H1 (cell line): ENCODE results near the gene SIM2. TPM values are rescaled to one million over a fixed set of nuclear protein-coding genes. Genes with fewer than 3 reads are reported as not detected.

ENCODE experiments used
- CTCF ChIA-PET: fragments of 300-600 bp; sonication (Branson Sonifier 250); formaldehyde crosslinking; loops from one replicate; lab custom pipeline; 2021; ENCODE audit not compliant: partially characterized antibody; lab: Charles Lee
- POLR2A ChIA-PET: fragments of 300-600 bp; sonication (Branson Sonifier 250); formaldehyde crosslinking; loops from one replicate; lab custom pipeline; 2021; ENCODE audit warnings: inconsistent platforms; ENCODE audit not compliant: partially characterized antibody; lab: Charles Lee
- DNase-seq, 2 experiments: peaks; one replicate each; pipeline versions ENCODE4 v3.0.0 to v3.0.0-alpha.2; 2010 to 2022; ENCODE audit warnings: low spot score in 2 of 2, low read depth in 1 of 2, mixed read lengths in 1 of 2
- FAIRE-seq: peaks from 2 replicates; lab custom pipeline; 2011; peaks lifted over from hg19 to GRCh38; lab: Jason Lieb, UNC
- H2AFZ ChIP-seq: 2 replicates; pipeline ENCODE4 v1.8.1; 2012; ENCODE audit warnings: low read length, inconsistent platforms
- H2AK5ac ChIP-seq: 2 replicates; pipeline ENCODE4 v1.6.1; 2013; ENCODE audit warnings: low read depth, low read length
- H2BK120ac ChIP-seq: replicated peaks from 2 replicates; pipeline ENCODE3; 2013; ENCODE audit warnings: low read depth, low read length, inconsistent platforms
- H2BK12ac ChIP-seq: 2 replicates; pipeline ENCODE4 v1.6.1; 2013; ENCODE audit warnings: low read depth, low read length
- H2BK15ac ChIP-seq: 2 replicates; pipeline ENCODE4 v1.6.1; 2013; ENCODE audit warnings: low read length
- H2BK20ac ChIP-seq: 2 replicates; pipeline ENCODE4 v1.6.1; 2013; ENCODE audit warnings: low read length
- H2BK5ac ChIP-seq: 2 replicates; pipeline ENCODE4 v1.6.1; 2013; ENCODE audit warnings: low read depth, low read length
- H3K14ac ChIP-seq: 2 replicates; pipeline ENCODE4 v1.6.1; 2013; ENCODE audit warnings: inconsistent platforms; ENCODE audit not compliant: insufficient read length
- H3K18ac ChIP-seq: 2 replicates; pipeline ENCODE4 v1.6.1; 2013; ENCODE audit warnings: low read length; ENCODE audit errors: extremely low read depth
- H3K23ac ChIP-seq: 2 replicates; pipeline ENCODE4 v1.6.1; 2013; ENCODE audit warnings: inconsistent platforms; ENCODE audit not compliant: insufficient read length
- H3K23me2 ChIP-seq: 2 replicates; pipeline ENCODE4 v1.6.1; 2013; ENCODE audit warnings: low read depth, low read length
- H3K27ac ChIP-seq: 2 replicates; pipeline ENCODE4 v1.6.1; 2011; ENCODE audit warnings: low read depth, low read length, inconsistent platforms
- H3K27me3 ChIP-seq, 4 experiments: replicated peaks in 1 of 4; 1 replicate in 1 of 4; 2 replicates in 3 of 4; pipeline versions ENCODE4 v1.6.1 to v1.8.1; 2011 to 2013; ENCODE audit warnings: low read length in 3 of 4, mild to moderate bottlenecking in 3 of 4, inconsistent platforms in 2 of 4, mixed read lengths in 2 of 4, moderate library complexity in 1 of 4; ENCODE audit not compliant: control insufficient read depth in 3 of 4, insufficient read depth in 3 of 4; ENCODE audit errors: extremely low read depth in 1 of 4
- H3K36me3 ChIP-seq, 4 experiments: 2 replicates each; pipeline versions ENCODE4 v1.6.1 to v1.8.1; 2011 to 2013; ENCODE audit warnings: mild to moderate bottlenecking in 4 of 4, low read length in 3 of 4, moderate library complexity in 2 of 4, control low read depth in 1 of 4, inconsistent platforms in 1 of 4; ENCODE audit not compliant: insufficient read depth in 4 of 4, control insufficient read depth in 2 of 4
- H3K4ac ChIP-seq: replicated peaks from 2 replicates; pipeline ENCODE3; 2013; ENCODE audit warnings: low read length, low read depth, mixed read lengths, inconsistent platforms; ENCODE audit not compliant: insufficient read length
- H3K4me1 ChIP-seq, 4 experiments: replicated peaks in 1 of 4; 1 replicate in 1 of 4; 2 replicates in 3 of 4; pipeline versions ENCODE4 v1.6.1 to v1.8.1; 2011 to 2013; ENCODE audit warnings: low read length in 3 of 4, inconsistent platforms in 2 of 4, mixed read lengths in 1 of 4; ENCODE audit not compliant: insufficient read depth in 4 of 4, control insufficient read depth in 3 of 4
- H3K4me2 ChIP-seq, 2 experiments: 2 replicates each; pipeline versions ENCODE4 v1.6.1 to v1.8.1; 2011 to 2013; ENCODE audit warnings: low read depth in 2 of 2, low read length in 2 of 2, control low read depth in 1 of 2, inconsistent platforms in 1 of 2, mild to moderate bottlenecking in 1 of 2; ENCODE audit not compliant: insufficient read depth in 1 of 2
- H3K4me3 ChIP-seq, 4 experiments: fragments of 200-600, 300-600 bp in 1 of 4; sonication (generic), shearing (Covaris generic), sonication (Bioruptor Twin) in 1 of 4; 2 replicates each; pipeline versions ENCODE4 v1.5.1 to v1.8.1; 2011 to 2016; ENCODE audit warnings: low read length in 4 of 4, low read depth in 3 of 4, control low read depth in 2 of 4, inconsistent platforms in 2 of 4, mild to moderate bottlenecking in 2 of 4, mixed read lengths in 1 of 4, moderate library complexity in 1 of 4; ENCODE audit not compliant: insufficient read depth in 2 of 4; ENCODE audit errors: extremely low read depth in 1 of 4
- H3K56ac ChIP-seq: replicated peaks from 2 replicates; pipeline ENCODE3; 2013; ENCODE audit warnings: low read depth, mild to moderate bottlenecking, mixed read lengths, low read length, inconsistent platforms; ENCODE audit not compliant: insufficient read length
- H3K79me1 ChIP-seq: 2 replicates; pipeline ENCODE4 v1.6.1; 2013; ENCODE audit warnings: low read depth, low read length, control low read depth
- H3K79me2 ChIP-seq, 2 experiments: 2 replicates each; pipeline versions ENCODE4 v1.6.1 to v1.8.1; 2012 to 2013; ENCODE audit warnings: low read length in 2 of 2, mild to moderate bottlenecking in 2 of 2, inconsistent platforms in 1 of 2; ENCODE audit not compliant: insufficient read depth in 2 of 2, control insufficient read depth in 1 of 2
- H3K9ac ChIP-seq, 4 experiments: replicated peaks in 1 of 4; 1 replicate in 1 of 4; 2 replicates in 3 of 4; pipeline versions ENCODE4 v1.6.1 to v1.8.1; 2011 to 2013; ENCODE audit warnings: low read depth in 3 of 4, low read length in 3 of 4, control low read depth in 2 of 4, mild to moderate bottlenecking in 2 of 4, moderate library complexity in 2 of 4, inconsistent platforms in 1 of 4; ENCODE audit errors: extremely low read depth in 1 of 4
- H3K9me3 ChIP-seq, 2 experiments: 2 replicates each; pipeline versions ENCODE4 v1.6.1 to v1.8.1; 2012 to 2013; ENCODE audit warnings: mild to moderate bottlenecking in 2 of 2, moderate library complexity in 2 of 2, control low read depth in 1 of 2, inconsistent platforms in 1 of 2, low read depth in 1 of 2, low read length in 1 of 2, mixed read lengths in 1 of 2; ENCODE audit not compliant: insufficient read depth in 2 of 2
- H4K20me1 ChIP-seq, 2 experiments: replicated peaks in 1 of 2; 2 replicates each; pipeline versions ENCODE3 to v1.8.1; 2011 to 2013; ENCODE audit warnings: inconsistent platforms in 2 of 2, low read length in 2 of 2, mild to moderate bottlenecking in 1 of 2; ENCODE audit not compliant: insufficient read depth in 2 of 2, control insufficient read depth in 1 of 2
- H4K5ac ChIP-seq: 2 replicates; pipeline ENCODE4 v1.6.1; 2013; ENCODE audit warnings: low read length, low read depth, mixed read lengths, inconsistent platforms; ENCODE audit not compliant: insufficient read length
- H4K8ac ChIP-seq: 2 replicates; pipeline ENCODE4 v1.8.0; 2013; ENCODE audit warnings: mild to moderate bottlenecking, moderate library complexity, low read length, inconsistent platforms; ENCODE audit not compliant: insufficient read depth; ENCODE audit errors: extremely low read depth
- H4K91ac ChIP-seq: replicated peaks from 2 replicates; pipeline ENCODE3; 2013; ENCODE audit warnings: low read length, mixed read lengths, inconsistent platforms; ENCODE audit not compliant: insufficient read length
- BRCA1 ChIP-seq: IDR thresholded peaks from 2 replicates; pipeline ENCODE4 v1.6.1; 2012; ENCODE audit warnings: low read depth, low read length, improper control_type of control experiment
- EP300 ChIP-seq, 2 experiments: IDR thresholded peaks; 1 replicate in 1 of 2; 2 replicates in 1 of 2; pipeline ENCODE4 v1.6.1; 2011 to 2012; ENCODE audit warnings: low read depth in 2 of 2, low read length in 2 of 2, mild to moderate bottlenecking in 2 of 2, borderline replicate concordance in 1 of 2, inconsistent platforms in 1 of 2, moderate library complexity in 1 of 2
- JUND ChIP-seq: IDR thresholded peaks from 2 replicates; pipeline ENCODE4 v1.6.1; 2011; ENCODE audit warnings: mild to moderate bottlenecking, improper control_type of control experiment, low read length
- POU5F1 ChIP-seq: IDR thresholded peaks from 2 replicates; pipeline ENCODE4 v1.6.1; 2011; ENCODE audit warnings: low read depth, mild to moderate bottlenecking, low read length, moderate library complexity
- RFX5 ChIP-seq: IDR thresholded peaks from 2 replicates; pipeline ENCODE4 v1.6.1; 2011; ENCODE audit warnings: low read depth, low read length, improper control_type of control experiment, borderline replicate concordance
- RNF2 ChIP-seq: fragments of 200-900, 300-1000 bp; sonication (generic); IDR thresholded peaks from 2 replicates; pipeline ENCODE4 v1.7.1; 2016; ENCODE audit warnings: borderline replicate concordance, low read depth, mild to moderate bottlenecking, antibody characterized with exemption, low read length; ENCODE audit not compliant: poor library complexity, severe bottlenecking; ENCODE audit errors: missing control alignments
- SIN3A ChIP-seq, 2 experiments: IDR thresholded peaks in 1 of 2; conservative IDR thresholded peaks in 1 of 2; 2 replicates each; pipeline ENCODE4 v1.6.1; 2011 to 2012; ENCODE audit warnings: low read length in 2 of 2, improper control_type of control experiment in 1 of 2, low read depth in 1 of 2, mild to moderate bottlenecking in 1 of 2
- TBP ChIP-seq: IDR thresholded peaks from 2 replicates; pipeline ENCODE4 v1.6.1; 2011; ENCODE audit warnings: low read depth, low read length, improper control_type of control experiment
- WGBS, 2 experiments: shearing (Covaris generic) in 1 of 2; methylation state at CpG; one replicate each; pipeline versions ENCODE4 v1.1.6 to v1.1.7; 2013 to 2015; ENCODE audit warnings: low lambda C conversion rate in 2 of 2, mixed read lengths in 2 of 2, inconsistent platforms in 1 of 2, low coverage in 1 of 2, missing lambda C conversion rate in 1 of 2; ENCODE audit not compliant: insufficient replicate concordance in 2 of 2, insufficient coverage in 1 of 2, insufficient read length in 1 of 2; ENCODE audit errors: extremely low coverage in 1 of 2, missing lambda C conversion rate in 1 of 2; 5-methylcytosine and 5-hydroxymethylcytosine counted together
- polyA plus RNA-seq, 7 experiments: library from polyadenylated mRNA; depleted of rRNA in 3 of 7; stranded (reverse) in 5 of 7; unstranded in 2 of 7; fragments of >200 nt in 5 of 7; fragments of 200-250 nt in 2 of 7; gene quantifications; 1 replicate in 5 of 7; 2 replicates in 1 of 7; 4 replicates in 1 of 7; pipeline versions ENCODE4 v1.2.1 to v1.2.3, GENCODE V29; 2011 to 2013; ENCODE audit warnings: missing spikeins in 2 of 7, mixed read lengths in 2 of 7
- total RNA-seq: library from RNA; stranded (reverse); fragmentation: NEBNext Ultra II Directional; extraction: Animal tissue kit (Norgen Biotek cat#: 25700); gene quantifications from 2 replicates; pipeline ENCODE4 v1.2.1, GENCODE V29; 2021
- TF ChIP-seq, protein P1 (sequence below): IDR thresholded peaks from 2 replicates; pipeline ENCODE4 v1.6.1; 2012; ENCODE audit warnings: inconsistent platforms
- TF ChIP-seq, protein P2 (sequence below): IDR thresholded peaks from 2 replicates; pipeline ENCODE4 v1.6.1; 2012; ENCODE audit warnings: inconsistent platforms
- TF ChIP-seq, protein P3 (sequence below): IDR thresholded peaks from 2 replicates; pipeline ENCODE4 v1.6.1; 2011; ENCODE audit warnings: low read length, improper control_type of control experiment

The SIM2 gene
- total and polyA plus RNA-seq, 2 of the 8 experiments (the other 6 are each of a cell fraction or from before 2014, with no cell fraction given) = 0.05 to 0.26 TPM

DNA sequence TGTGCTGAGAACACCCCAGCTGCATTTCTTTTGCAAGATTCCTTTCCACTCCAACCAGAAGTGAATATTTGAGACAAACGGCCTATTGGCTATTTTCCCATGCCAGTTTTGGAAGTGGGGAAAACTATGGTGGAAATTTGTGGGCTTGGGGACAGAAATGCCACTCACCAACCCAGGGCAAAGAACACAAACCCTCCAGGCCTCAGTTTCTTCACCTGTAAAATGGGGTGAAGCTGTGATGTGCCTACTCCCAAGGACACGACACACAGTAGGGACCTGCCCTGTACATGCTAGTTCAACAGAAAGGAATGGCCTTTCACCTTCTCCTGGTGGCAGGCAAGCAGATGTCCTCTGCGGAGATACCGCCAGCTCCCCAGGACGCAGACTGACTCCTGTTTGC, 46.5 kb downstream of the SIM2 start:
- Histone ChIP-seq H3K4me2 (no peak overlapping the region), H3K79me1 (no peaks in the 10 kb centered on the region), H2AK5ac (no peak overlapping the region), H3K14ac (no peak overlapping the region), H3K27ac (no peak overlapping the region), H3K23ac (no peak overlapping the region), H3K4ac (no peak overlapping the region), H4K8ac (no peak overlapping the region), H3K23me2 (peaks cover 8% of the 10 kb centered on the region), H2BK120ac (no peak overlapping the region), H4K5ac (no peak overlapping the region), H4K91ac (no peak overlapping the region), H3K4me1 (peaks cover 5 to 12% (median 7%) of the 10 kb centered on the region in 4 experiments), H3K36me3 (no peaks in the 10 kb centered on the region), H3K18ac (no peak overlapping the region), H3K56ac (no peak overlapping the region), H3K79me2 (no peaks in the 10 kb centered on the region), H3K9ac (no peak overlapping the region), H2BK12ac (0 out of 2 replicates have a peak overlapping the region, but pooled peaks have one; percentile 11), H3K9me3 (no peaks in the 10 kb centered on the region), H2BK20ac (no peak overlapping the region), H4K20me1 (no peaks in the 10 kb centered on the region), H3K27me3 (peaks cover 0 to 15% (median 7%) of the 10 kb centered on the region in 4 experiments; a peak in 5 of 7 replicates), H2BK5ac (no peak overlapping the region), H2BK15ac (peak overlapping the region; percentile 0; the same call in 1 of the 2 replicates), H3K4me3 (no peak overlapping the region), H2AFZ (no peak overlapping the region)
- FAIRE-seq (no peak), DNase-seq (no peak)
- ChIA-PET POLR2A (no interaction called here), CTCF (interaction anchor here (0.9 to 2.2 kb wide), 6 partner anchors 44 to 232 kb away, joined by 3 to 9 read pairs (median 4); no protein-coding TSS in a partner anchor)
- WGBS, 2 experiments = 92% methylated on average over 5 of the region's 5 CpGs; no CpG with 5 or more reads in 1 of the 2 experiments
- no peak for TF ChIP-seq JUND
- TF ChIP-seq POU5F1 = no peak
- no peak for TF ChIP-seq EP300 (IDR thresholded peaks at IDR 0.05; ENCODE audit: borderline replicate concordance in 1 of 2, low read depth in 2 of 2, low read length in 2 of 2)
- TF ChIP-seq TBP = no peak
- TF ChIP-seq, protein P1, sequence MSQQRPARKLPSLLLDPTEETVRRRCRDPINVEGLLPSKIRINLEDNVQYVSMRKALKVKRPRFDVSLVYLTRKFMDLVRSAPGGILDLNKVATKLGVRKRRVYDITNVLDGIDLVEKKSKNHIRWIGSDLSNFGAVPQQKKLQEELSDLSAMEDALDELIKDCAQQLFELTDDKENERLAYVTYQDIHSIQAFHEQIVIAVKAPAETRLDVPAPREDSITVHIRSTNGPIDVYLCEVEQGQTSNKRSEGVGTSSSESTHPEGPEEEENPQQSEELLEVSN = no peak
- no peak for TF ChIP-seq RNF2
- TF ChIP-seq BRCA1 = no peak
- TF ChIP-seq RFX5 = no peak
- no peak for TF ChIP-seq SIN3A (conservative IDR thresholded peaks at IDR 0.05 in 1 of 2, IDR thresholded peaks at IDR 0.05 in 1 of 2; ENCODE audit: low read depth in 1 of 2, low read length in 2 of 2)
- TF ChIP-seq, protein P2, sequence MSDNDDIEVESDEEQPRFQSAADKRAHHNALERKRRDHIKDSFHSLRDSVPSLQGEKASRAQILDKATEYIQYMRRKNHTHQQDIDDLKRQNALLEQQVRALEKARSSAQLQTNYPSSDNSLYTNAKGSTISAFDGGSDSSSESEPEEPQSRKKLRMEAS = no peak
- TF ChIP-seq, protein P3, sequence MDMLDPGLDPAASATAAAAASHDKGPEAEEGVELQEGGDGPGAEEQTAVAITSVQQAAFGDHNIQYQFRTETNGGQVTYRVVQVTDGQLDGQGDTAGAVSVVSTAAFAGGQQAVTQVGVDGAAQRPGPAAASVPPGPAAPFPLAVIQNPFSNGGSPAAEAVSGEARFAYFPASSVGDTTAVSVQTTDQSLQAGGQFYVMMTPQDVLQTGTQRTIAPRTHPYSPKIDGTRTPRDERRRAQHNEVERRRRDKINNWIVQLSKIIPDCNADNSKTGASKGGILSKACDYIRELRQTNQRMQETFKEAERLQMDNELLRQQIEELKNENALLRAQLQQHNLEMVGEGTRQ = no peak
